GM21381 (cell line): ENCODE results near the gene TARBP2.

Experiments used
- ATAC-seq: cut with Tn5 transposase; IDR thresholded peaks from one replicate; pipeline ENCODE4 v1.9.1; 2021; ENCODE audit warnings: mild to moderate bottlenecking, moderate library complexity; ENCODE audit not compliant: unreplicated experiment

Gene TARBP2

DNA sequence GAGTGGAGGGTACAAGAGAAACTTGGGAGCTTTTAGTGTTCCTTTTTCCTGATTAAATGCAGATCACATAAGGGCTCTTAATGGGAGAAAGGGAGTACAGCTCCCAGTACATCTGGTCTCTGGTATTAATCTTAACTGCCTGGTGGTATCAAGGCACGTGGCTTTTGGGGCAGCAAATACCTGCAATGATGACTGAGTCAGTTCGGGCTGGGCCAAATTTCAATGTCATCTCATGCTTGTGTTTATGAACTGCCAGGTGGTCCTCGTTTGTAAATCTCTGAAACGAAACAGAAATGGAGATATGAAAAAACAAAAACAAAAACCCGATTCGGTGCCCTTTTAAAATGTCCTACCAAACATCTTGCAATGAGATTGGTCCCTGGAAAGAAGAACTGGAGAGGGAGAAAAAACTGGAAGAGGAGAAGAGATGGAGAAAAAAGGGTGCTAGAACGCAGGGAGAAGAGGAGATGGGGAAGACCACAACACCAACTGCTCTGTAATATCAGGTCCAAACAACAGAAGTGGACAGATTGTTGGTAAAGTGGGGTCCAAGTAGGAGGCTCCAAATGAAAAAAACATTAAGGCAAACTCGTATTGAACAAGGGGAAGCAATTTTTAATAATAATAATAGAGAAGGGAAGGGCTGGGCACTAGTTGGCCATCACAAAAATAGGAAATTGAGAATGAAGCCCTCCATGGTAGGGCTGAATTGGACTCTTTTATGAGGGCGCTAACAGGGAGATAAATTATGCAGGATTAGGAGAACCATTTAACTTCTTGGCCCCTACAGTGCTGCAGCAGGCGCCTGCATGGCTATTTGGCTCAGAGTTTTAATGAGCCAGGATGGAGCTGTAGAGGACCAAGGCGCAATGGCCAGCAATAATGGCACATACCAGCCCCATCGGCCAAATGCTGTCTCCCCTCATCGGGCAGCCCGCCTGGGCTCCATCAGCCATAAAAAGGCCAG is 51.6 kb downstream of the TARBP2 start:
- no peak for ATAC-seq
